Effector memory CD4-positive, alpha-beta T cell (primary cell): Measurements from ENCODE around the gene LILRB3.

Experiments
- DNase-seq, 3 donors: peaks; one replicate each; pipeline ENCODE4 v3.0.0-alpha.2; 2020
- H3K27ac ChIP-seq: 2 replicates; pipeline ENCODE4 v1.7.0; 2013; ENCODE audit warnings: mild to moderate bottlenecking, low read length, moderate library complexity; ENCODE audit not compliant: insufficient read depth, poor library complexity, severe bottlenecking
- H3K27me3 ChIP-seq: replicated peaks from 2 replicates; pipeline ENCODE4 v1.7.0; 2013; ENCODE audit warnings: mild to moderate bottlenecking, low read length; ENCODE audit not compliant: insufficient read depth, control insufficient read depth, poor library complexity, severe bottlenecking
- H3K36me3 ChIP-seq: 2 replicates; pipeline ENCODE4 v1.7.0; 2013; ENCODE audit warnings: mild to moderate bottlenecking, low read length, moderate library complexity; ENCODE audit not compliant: control insufficient read depth, insufficient read depth
- H3K4me1 ChIP-seq: 2 replicates; pipeline ENCODE4 v1.7.0; 2013; ENCODE audit warnings: low read length, mild to moderate bottlenecking; ENCODE audit not compliant: control insufficient read depth, insufficient read depth, poor library complexity, severe bottlenecking
- H3K4me3 ChIP-seq: 2 replicates; pipeline ENCODE4 v1.7.0; 2013; ENCODE audit warnings: low read length, low read depth, mild to moderate bottlenecking; ENCODE audit not compliant: insufficient read depth, poor library complexity, severe bottlenecking
- H3K9me3 ChIP-seq: 2 replicates; pipeline ENCODE4 v1.7.0; 2013; ENCODE audit warnings: mild to moderate bottlenecking, low read length, moderate library complexity; ENCODE audit not compliant: control insufficient read depth

Gene LILRB3

GRCh38 chr19:54169149-54169740 lies 53.6 kb downstream of the LILRB3 start:
- H3K36me3 ChIP-seq = no peaks in the 10 kb centered on the region
- no peak overlapping the region for H3K4me3 ChIP-seq
- no peaks in the 10 kb centered on the region for H3K27me3 ChIP-seq
- no peak for DNase-seq
- H3K9me3 ChIP-seq = no peaks in the 10 kb centered on the region
- H3K4me1 ChIP-seq = peaks cover 15% of the 10 kb centered on the region
- no peak overlapping the region for H3K27ac ChIP-seq

DNA sequence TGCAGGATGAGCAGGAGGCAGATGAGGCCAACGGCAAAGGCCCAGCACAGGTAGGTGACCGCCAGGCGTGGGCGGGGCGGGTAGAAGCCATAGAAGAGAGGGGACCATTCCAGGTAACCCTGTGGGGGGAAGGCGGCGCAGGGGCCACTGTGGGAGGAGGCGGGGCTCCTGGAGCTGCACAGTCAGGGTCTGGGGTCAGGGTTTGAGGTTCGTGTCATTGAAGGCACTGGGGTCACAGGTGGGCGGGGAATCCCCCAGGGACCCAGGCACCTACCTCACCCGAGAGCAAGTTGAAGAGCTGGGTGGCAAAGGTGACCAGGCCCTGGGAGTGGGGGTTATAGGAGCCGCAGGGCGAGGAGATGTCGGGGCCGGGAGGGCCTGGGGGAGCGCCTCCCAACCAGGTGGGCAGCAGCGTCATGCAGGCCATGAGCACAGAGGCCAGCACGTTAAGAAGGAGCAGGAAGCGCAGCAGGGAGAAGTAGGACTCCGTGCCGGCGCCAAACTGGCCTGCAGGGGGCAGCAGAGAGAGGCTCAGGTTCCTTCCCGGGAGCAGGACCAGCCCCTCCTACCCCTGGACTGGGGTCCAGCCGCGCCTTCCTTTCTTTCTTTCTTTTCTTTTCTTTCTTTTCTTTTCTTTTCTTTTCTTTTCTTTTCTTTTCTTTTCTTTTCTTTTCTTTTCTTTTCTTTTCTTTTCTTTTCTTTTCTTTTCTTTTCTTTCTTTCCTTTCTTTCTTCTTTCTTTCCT lies 54.5 kb downstream of the LILRB3 start:
- Histone ChIP-seq H3K4me1 (peaks cover 22% of the 10 kb centered on the region), H3K4me3 (no peak overlapping the region), H3K9me3 (no peaks in the 10 kb centered on the region), H3K27me3 (no peaks in the 10 kb centered on the region), H3K36me3 (no peaks in the 10 kb centered on the region), H3K27ac (no peak overlapping the region)
- peak; percentile 69 to 84 (median 81) for DNase-seq
